Panc1 (cell line): ENCODE data around the gene CORIN. TPM values are rescaled to one million over a fixed set of nuclear protein-coding genes. Genes with fewer than 3 reads are reported as not detected.

Source experiments
- ATAC-seq: fragments of 200-7000 bp; cut with Tn5 transposase; 2 replicates; pipeline ENCODE4 v1.9.1; 2020; ENCODE audit warnings: mild to moderate bottlenecking, moderate library complexity
- BruUV-seq: library from RNA; stranded (reverse); fragments of 400-500 nt; replicated peaks from 2 replicates; lab custom pipeline; 2021; lab: Mats Ljungman, UMichigan
- CTCF ChIA-PET: fragments of 300-600 bp; sonication (Branson Sonifier 250); formaldehyde crosslinking; loops from one replicate; lab custom pipeline; 2022; ENCODE audit warnings: antibody characterized with exemption; lab: Charles Lee
- POLR2A ChIA-PET: fragments of 300-600 bp; sonication (Branson Sonifier 250); formaldehyde crosslinking; loops from one replicate; lab custom pipeline; 2022; ENCODE audit warnings: antibody characterized with exemption; lab: Charles Lee
- DNase-seq: peaks from one replicate; pipeline ENCODE4 v3.0.0-alpha.2; 2010; ENCODE audit warnings: low read depth, low spot score
- H3K27ac ChIP-seq: 2 replicates; pipeline ENCODE4 v1.5.1; 2011; ENCODE audit warnings: mild to moderate bottlenecking, low read length, inconsistent platforms
- H3K27me3 ChIP-seq: fragments of 200-500 bp; sonication (Bioruptor generic); 2 replicates; pipeline ENCODE4 v1.6.0; 2014; ENCODE audit warnings: low read length, inconsistent platforms; ENCODE audit not compliant: control insufficient read depth, insufficient read depth
- H3K36me3 ChIP-seq: fragments of 200-500 bp; sonication (Bioruptor generic); 2 replicates; pipeline ENCODE4 v1.5.1; 2014; ENCODE audit warnings: inconsistent platforms, mild to moderate bottlenecking, low read length, moderate library complexity; ENCODE audit not compliant: control insufficient read depth, insufficient read depth
- H3K4me1 ChIP-seq: 2 replicates; pipeline ENCODE4 v1.5.1; 2011; ENCODE audit warnings: inconsistent platforms, mild to moderate bottlenecking, low read length, moderate library complexity; ENCODE audit not compliant: control insufficient read depth, insufficient read depth
- H3K4me3 ChIP-seq, 2 experiments: 2 replicates each; pipeline ENCODE4 v1.5.1; 2011 to 2012; ENCODE audit warnings: low read depth in 2 of 2, low read length in 2 of 2, mild to moderate bottlenecking in 2 of 2, inconsistent platforms in 1 of 2, moderate library complexity in 1 of 2
- H3K9me3 ChIP-seq: fragments of 200-500 bp; sonication (Bioruptor generic); 2 replicates; pipeline ENCODE4 v1.5.1; 2014; ENCODE audit warnings: low read depth, mild to moderate bottlenecking, inconsistent platforms, low read length, moderate library complexity; ENCODE audit not compliant: control insufficient read depth, insufficient read depth
- CTCF ChIP-seq: fragments of 450-650 bp; IDR thresholded peaks from 2 replicates; pipeline ENCODE4 v1.5.1; 2017; ENCODE audit warnings: mild to moderate bottlenecking
- POLR2AphosphoS5 ChIP-seq: IDR thresholded peaks from 2 replicates; pipeline ENCODE4 v1.6.1; 2012; ENCODE audit warnings: mild to moderate bottlenecking, low read depth, low read length, moderate library complexity
- REST ChIP-seq, 2 experiments: IDR thresholded peaks; 2 replicates each; pipeline ENCODE4 v1.6.1; 2011 to 2012; ENCODE audit warnings: low read depth in 2 of 2, control low read depth in 1 of 2, low read length in 1 of 2, mild to moderate bottlenecking in 1 of 2, moderate library complexity in 1 of 2; ENCODE audit not compliant: insufficient read depth in 1 of 2
- SIN3A ChIP-seq: IDR thresholded peaks from 2 replicates; pipeline ENCODE4 v1.6.1; 2012; ENCODE audit warnings: low read depth, mild to moderate bottlenecking, low read length, moderate library complexity, borderline replicate concordance; ENCODE audit not compliant: insufficient read depth
- TCF7L2 ChIP-seq: IDR thresholded peaks from 2 replicates; pipeline ENCODE4 v1.6.1; 2011; ENCODE audit warnings: mild to moderate bottlenecking, low read depth, low read length, inconsistent platforms
- in situ Hi-C: cut with HindIII; loops from 2 replicates; pipeline ENCODE4 v1.10.0; 2016; ENCODE audit warnings: low sequenced_read_pairs, low pct_unique_long_range_greater_than_20kb
- intact Hi-C: fragments of 100-400 bp; cut with micrococcal nuclease; formaldehyde crosslinking; loops from one replicate; pipeline ENCODE4 v1.10.0; 2022; ENCODE audit not compliant: unreplicated experiment
- total RNA-seq: library from RNA; stranded (reverse); gene quantifications from one replicate; pipeline ENCODE4 v1.2.1, GENCODE V29; 2021; ENCODE audit not compliant: unreplicated experiment

The CORIN gene
- total RNA-seq, 1 experiment from 2014 or later = not detected

GRCh38 chr4:47617607-47618006 is 220.3 kb downstream of the CORIN start:
- intact Hi-C loops (no loop called here), in situ Hi-C loops (no loop called here)
- H3K4me3 ChIP-seq = no peak overlapping the region
- ATAC-seq (no peak), DNase-seq (no peak)
- ChIA-PET CTCF (no interaction called here), POLR2A (no interaction called here)
- no TSS peak for BruUV-seq
- no peaks in the 10 kb centered on the region for H3K4me1 ChIP-seq
- no peaks in the 10 kb centered on the region for H3K36me3 ChIP-seq
- no peaks in the 10 kb centered on the region for H3K9me3 ChIP-seq
- TF ChIP-seq POLR2AphosphoS5 (no peak), REST (IDR thresholded peaks at IDR 0.05; ENCODE audit: insufficient read depth in 1 of 2, low read depth in 2 of 2, low read length in 1 of 2) (no peak), CTCF (no peak), TCF7L2 (no peak), SIN3A (no peak)
- H3K27ac ChIP-seq = no peak overlapping the region
- no peaks in the 10 kb centered on the region for H3K27me3 ChIP-seq

GRCh38 chr4:47615385-47615784 is 222.5 kb downstream of the CORIN start:
- DNase-seq (no peak), ATAC-seq (no peak)
- Histone ChIP-seq H3K9me3 (no peaks in the 10 kb centered on the region), H3K27ac (no peak overlapping the region), H3K27me3 (no peaks in the 10 kb centered on the region), H3K4me3 (no peak overlapping the region), H3K4me1 (no peaks in the 10 kb centered on the region), H3K36me3 (no peaks in the 10 kb centered on the region)
- no TSS peak for BruUV-seq
- intact Hi-C loops = no loop called here
- POLR2A ChIA-PET = no interaction called here
- TF ChIP-seq TCF7L2 = no peak
- TF ChIP-seq CTCF = no peak
- no peak for TF ChIP-seq REST (IDR thresholded peaks at IDR 0.05; ENCODE audit: insufficient read depth in 1 of 2, low read depth in 2 of 2, low read length in 1 of 2)
- TF ChIP-seq SIN3A = no peak
- in situ Hi-C loops = no loop called here
- CTCF ChIA-PET = no interaction called here
